ENCODE results near the gene UVSSA.

Gene UVSSA

GRCh38 chr4:1359144-1359501 lies 12.1 kb downstream of the UVSSA start:
- Mint-ChIP-seq H3K9me3 (no peaks in the 10 kb centered on the region), H3K4me3 (no peak overlapping the region), H3K36me3 (ENCODE audit: low read depth) (peaks cover 4% of the 10 kb centered on the region), H3K27me3 (ENCODE audit: low read depth, poor library complexity) (peaks cover 3% of the 10 kb centered on the region), H3K27ac (no peak overlapping the region), H3K4me1 (peaks cover 5% of the 10 kb centered on the region)
- no peak for DNase-seq
- TF ChIP-seq CTCF (IDR thresholded peaks at IDR 0.05) = no peak

- no peaks in the 10 kb centered on the region for H3K9me3 Mint-ChIP-seq
- DNase-seq = no peak
- peaks cover 4% of the 10 kb centered on the region for H3K36me3 Mint-ChIP-seq (ENCODE audit: low read depth)
- H3K4me1 Mint-ChIP-seq = peaks cover 5% of the 10 kb centered on the region
- no peak overlapping the region for H3K4me3 Mint-ChIP-seq
- H3K27ac Mint-ChIP-seq = no peak overlapping the region
- no peak for TF ChIP-seq CTCF (IDR thresholded peaks at IDR 0.05)
- H3K27me3 Mint-ChIP-seq (ENCODE audit: low read depth, poor library complexity) = peaks cover 3% of the 10 kb centered on the region
Measured at GRCh38 chr4:1359976-1360375, 13.0 kb downstream of the UVSSA start.

GRCh38 chr4:1360423-1361283 lies 13.6 kb downstream of the UVSSA start:
- Mint-ChIP-seq H3K36me3 (ENCODE audit: low read depth) (peaks cover 4% of the 10 kb centered on the region), H3K4me3 (no peak overlapping the region), H3K27me3 (ENCODE audit: low read depth, poor library complexity) (peaks cover 3% of the 10 kb centered on the region), H3K4me1 (peaks cover 5% of the 10 kb centered on the region), H3K9me3 (no peaks in the 10 kb centered on the region), H3K27ac (no peak overlapping the region)
- no peak for DNase-seq
- TF ChIP-seq CTCF (IDR thresholded peaks at IDR 0.05) = no peak

- Mint-ChIP-seq H3K4me3 (no peak overlapping the region), H3K4me1 (peaks cover 1% of the 10 kb centered on the region), H3K9me3 (no peaks in the 10 kb centered on the region), H3K27me3 (ENCODE audit: low read depth, poor library complexity) (peaks cover 3% of the 10 kb centered on the region), H3K36me3 (ENCODE audit: low read depth) (peaks cover 1% of the 10 kb centered on the region), H3K27ac (no peak overlapping the region)
- TF ChIP-seq CTCF (IDR thresholded peaks at IDR 0.05) = no peak
- no peak for DNase-seq
Measured at GRCh38 chr4:1361431-1361830, 14.4 kb downstream of the UVSSA start.

GRCh38 chr4:1362046-1362445 lies 15.0 kb downstream of the UVSSA start:
- DNase-seq = no peak
- Mint-ChIP-seq H3K4me1 (no peaks in the 10 kb centered on the region), H3K4me3 (no peak overlapping the region), H3K27me3 (ENCODE audit: low read depth, poor library complexity) (peaks cover 3% of the 10 kb centered on the region), H3K27ac (no peak overlapping the region), H3K36me3 (ENCODE audit: low read depth) (no peaks in the 10 kb centered on the region), H3K9me3 (no peaks in the 10 kb centered on the region)
- no peak for TF ChIP-seq CTCF (IDR thresholded peaks at IDR 0.05)

GRCh38 chr4:1362521-1362920 lies 15.5 kb downstream of the UVSSA start:
- no peaks in the 10 kb centered on the region for H3K36me3 Mint-ChIP-seq (ENCODE audit: low read depth)
- peaks cover 3% of the 10 kb centered on the region for H3K27me3 Mint-ChIP-seq (ENCODE audit: low read depth, poor library complexity)
- no peak for TF ChIP-seq CTCF (IDR thresholded peaks at IDR 0.05)
- no peaks in the 10 kb centered on the region for H3K9me3 Mint-ChIP-seq
- H3K4me1 Mint-ChIP-seq = no peaks in the 10 kb centered on the region
- H3K27ac Mint-ChIP-seq = no peak overlapping the region
- DNase-seq = no peak
- H3K4me3 Mint-ChIP-seq = no peak overlapping the region
